ENCODE results near the gene HOXD3.

The HOXD3 gene

DNA sequence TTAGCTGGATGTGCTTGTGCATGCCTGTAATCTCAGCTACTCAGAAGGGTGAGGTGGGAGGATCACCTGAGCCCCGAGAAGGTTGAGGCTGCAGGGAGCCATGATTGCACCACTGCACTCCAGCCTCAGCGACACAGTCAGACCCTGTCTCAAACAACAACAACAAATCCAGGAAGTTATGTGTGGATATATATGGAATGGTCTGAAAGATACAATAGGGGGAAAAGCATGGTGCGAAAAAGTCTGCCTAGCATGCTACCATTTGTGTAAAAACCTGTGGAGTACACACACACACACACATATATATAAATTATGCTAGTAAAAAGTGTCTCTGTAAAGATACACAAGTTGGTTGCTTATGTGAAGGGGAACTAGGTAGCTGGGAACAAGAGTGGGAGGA lies 24.4 kb downstream of the HOXD3 start:
- DNase-seq = no peak

DNA sequence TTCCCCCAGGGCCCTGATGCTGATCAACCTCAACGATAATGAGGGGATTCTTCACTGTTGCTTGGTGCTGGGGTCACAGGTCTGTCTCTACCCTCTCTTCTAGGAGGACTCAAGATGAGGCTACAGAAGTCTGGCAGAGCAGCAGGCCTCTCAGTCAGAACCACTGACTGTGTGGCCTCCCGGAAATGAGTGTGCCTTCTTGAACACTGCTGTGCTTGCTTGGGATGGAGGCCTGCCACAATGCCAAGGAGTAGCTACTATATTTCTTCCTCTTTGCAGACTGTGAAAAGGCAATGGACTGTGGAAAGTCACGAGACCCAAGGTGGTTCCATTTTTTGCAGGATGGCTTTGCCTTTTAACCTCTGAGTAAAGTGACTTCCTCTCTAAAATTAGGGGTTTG lies 25.6 kb downstream of the HOXD3 start:
- DNase-seq = no peak

DNA sequence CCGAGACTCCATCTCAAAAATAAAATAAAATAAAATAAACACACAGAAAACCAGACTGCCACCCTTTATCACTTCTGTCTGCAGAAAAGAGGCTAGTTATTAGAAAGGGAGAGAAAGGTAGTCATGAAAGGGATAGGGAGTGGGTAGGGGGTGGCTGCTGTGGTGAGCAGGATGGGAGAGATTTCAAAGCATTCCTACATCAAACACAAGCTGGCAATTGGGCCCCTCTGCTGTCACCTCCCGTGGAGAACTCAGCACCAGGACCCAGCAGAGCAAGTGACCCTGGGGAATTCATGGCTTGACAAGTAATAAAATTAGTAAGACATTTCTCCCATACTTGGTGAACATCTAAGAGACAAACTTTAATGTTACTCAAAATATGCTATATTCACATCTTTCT lies 27.6 kb downstream of the HOXD3 start:
- no peak for DNase-seq

DNA sequence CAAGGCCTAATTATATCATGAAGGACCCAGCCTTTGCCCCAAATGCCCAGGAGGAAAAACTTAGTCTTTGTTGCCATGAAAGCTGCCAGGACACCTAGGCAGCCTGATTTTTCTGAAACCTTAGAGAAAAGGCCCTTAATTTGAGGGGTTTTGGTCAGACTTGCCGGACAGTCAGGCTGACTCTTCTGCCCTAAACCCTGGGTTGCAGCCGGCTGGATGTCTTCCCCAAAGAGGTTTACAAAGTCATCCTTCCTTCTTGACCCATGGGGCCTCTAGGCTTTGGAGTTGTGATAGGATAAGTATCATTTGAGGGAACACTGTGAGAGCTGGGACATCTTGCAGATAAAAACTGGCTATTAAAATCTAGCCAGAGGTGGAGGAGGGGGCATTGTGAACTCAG lies 28.9 kb downstream of the HOXD3 start:
- DNase-seq = no peak

DNA sequence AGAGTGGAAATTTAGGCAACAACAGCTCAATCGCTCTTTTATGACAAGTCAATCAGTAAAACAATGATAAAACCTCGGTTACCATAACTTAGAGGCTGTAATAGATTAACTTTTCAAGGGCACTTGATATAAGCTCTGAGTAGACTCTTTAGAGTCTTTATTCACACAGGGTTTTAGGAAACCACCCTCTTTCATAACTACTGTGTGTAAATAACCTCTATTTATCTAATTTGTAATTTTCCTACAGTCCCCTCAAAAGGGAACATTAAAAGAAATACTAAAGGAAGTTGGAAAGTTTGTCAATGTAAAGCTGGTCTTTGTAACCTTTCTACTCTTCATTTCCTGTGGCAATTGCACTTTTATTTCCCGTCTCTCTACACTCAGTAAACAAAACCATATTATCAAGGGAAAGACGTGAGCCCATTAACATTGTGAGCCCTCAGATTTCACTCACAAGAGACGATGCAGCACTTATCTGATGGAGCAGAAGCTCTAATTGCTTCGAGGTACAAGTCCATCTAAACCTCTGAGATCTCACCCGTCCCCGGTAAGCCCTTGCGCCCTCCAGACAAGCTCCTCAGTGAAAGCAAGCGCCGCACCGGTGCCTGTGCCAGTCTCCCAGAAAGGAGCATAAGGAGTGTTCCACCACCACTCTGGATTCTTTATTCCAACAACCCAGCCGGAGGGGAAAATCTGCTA lies 30.2 kb downstream of the HOXD3 start:
- DNase-seq = peak; percentile 56

DNA sequence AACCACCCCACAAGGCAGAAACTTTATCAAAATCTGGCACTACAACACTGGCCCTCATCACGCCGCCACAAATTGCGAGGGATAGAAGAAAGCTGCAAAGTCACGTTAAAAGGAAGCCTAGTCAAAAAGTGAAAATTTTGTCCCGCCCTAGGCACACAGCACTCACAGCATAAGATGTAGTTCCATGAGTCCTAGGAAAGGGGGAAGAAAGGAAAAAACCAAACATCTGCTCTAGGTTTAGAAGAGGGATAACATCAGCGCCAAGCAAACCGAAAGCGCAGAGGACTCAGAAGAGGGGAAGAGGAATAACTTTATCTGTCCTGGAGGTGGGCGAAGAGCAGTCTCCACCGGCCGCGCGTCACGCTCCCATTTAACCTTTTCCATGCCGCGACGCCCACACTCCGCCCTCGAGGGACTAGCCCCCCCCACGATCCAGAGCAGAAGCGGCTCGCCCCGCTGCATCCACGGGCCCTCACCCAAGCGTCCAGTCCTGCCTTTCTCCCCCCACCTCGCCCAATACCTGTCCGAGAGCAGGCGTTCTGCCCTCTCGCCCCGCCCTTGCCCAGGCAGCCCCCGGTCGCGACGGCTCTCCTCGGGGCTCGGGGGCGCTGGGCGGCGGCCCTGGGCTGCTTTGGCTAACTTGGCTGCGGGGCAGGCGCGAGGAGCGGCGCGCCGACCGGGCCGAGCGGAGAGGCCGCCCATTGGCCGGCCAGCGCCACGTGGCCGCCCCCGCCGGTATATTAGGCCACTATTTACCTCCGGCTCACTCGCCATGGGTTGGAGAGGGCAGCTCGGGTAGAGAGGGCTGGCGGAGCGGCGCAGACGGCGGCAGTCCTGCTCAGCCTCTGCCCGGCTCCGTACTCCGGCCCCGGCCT lies 31.0 kb downstream of the HOXD3 start, which contains the start of gene HOXD1:
Gene HOXD1 (plus strand): TSS at position 770 of the 875 bp plus-strand sequence. CDS start 134 bp downstream, outside the sequence.
- peak; percentile 75 for DNase-seq

DNA sequence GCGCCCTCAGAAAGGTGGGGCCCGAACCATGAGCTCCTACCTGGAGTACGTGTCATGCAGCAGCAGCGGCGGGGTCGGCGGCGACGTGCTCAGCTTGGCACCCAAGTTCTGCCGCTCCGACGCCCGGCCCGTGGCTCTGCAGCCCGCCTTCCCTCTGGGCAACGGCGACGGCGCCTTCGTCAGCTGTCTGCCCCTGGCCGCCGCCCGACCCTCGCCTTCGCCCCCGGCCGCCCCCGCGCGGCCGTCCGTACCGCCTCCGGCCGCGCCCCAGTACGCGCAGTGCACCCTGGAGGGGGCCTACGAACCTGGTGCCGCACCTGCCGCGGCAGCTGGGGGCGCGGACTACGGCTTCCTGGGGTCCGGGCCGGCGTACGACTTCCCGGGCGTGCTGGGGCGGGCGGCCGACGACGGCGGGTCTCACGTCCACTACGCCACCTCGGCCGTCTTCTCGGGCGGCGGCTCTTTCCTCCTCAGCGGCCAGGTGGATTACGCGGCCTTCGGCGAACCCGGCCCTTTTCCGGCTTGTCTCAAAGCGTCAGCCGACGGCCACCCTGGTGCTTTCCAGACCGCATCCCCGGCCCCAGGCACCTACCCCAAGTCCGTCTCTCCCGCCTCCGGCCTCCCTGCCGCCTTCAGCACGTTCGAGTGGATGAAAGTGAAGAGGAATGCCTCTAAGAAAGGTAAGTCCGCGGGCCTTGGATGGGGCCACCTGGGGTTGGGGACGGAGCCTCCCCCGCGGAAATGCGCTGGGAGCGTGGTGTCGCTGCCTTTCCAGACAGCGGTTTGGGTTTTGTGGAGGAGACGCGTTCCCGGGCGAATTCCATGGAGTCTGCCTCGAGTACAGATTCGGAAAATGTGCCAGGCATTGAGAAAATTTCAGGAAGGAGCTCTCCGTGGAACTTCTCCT lies 31.9 kb downstream of the HOXD3 start:
- peak; percentile 66 for DNase-seq

DNA sequence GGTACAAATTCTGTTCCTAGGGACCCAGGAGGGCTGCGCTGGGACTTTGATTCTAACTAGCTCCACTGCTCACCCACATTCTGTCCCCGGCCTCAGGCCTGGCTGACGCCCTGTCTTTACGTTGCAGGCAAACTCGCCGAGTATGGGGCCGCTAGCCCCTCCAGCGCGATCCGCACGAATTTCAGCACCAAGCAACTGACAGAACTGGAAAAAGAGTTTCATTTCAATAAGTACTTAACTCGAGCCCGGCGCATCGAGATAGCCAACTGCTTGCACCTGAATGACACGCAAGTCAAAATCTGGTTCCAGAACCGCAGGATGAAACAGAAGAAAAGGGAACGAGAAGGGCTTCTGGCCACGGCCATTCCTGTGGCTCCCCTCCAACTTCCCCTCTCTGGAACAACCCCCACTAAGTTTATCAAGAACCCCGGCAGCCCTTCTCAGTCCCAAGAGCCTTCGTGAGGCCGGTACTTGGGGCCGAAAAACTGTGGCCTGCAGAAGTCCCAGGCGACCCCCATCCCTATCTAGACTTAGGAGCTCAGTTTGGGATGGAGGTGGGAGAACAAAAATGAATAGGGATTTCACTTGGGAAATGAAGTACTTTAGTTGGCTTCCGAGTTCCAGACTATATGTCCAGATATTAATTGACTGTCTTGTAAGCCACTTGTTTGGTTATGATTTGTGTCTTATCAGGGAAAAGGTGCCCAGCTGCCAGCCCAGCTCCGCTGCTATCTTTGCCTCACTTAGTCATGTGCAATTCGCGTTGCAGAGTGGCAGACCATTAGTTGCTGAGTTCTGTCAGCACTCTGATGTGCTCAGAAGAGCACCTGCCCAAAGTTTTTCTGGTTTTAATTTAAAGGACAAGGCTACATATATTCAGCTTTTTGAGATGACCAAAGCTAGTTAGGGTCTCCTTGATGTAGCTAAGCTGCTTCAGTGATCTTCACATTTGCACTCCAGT lies 32.9 kb downstream of the HOXD3 start:
- DNase-seq = peak; percentile 66

DNA sequence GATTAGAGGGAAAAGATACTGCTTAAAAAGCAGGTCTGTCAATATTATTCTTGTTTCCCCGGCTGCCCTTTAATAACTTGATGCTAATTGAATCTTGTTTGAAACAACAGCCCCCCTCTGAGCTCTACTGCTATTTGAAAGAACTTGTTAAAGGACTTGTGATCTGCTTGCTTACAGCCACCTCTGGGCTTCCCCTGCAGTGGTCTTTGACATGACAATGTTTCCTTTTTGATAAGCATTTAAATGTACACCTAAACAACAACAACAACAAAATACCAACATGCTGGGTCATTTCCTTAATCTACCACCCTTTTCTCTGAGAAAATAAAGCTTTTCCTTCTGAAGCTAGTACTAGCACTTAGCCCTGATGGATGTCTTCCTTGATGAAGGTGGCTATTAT lies 35.2 kb downstream of the HOXD3 start:
- DNase-seq = no peak

DNA sequence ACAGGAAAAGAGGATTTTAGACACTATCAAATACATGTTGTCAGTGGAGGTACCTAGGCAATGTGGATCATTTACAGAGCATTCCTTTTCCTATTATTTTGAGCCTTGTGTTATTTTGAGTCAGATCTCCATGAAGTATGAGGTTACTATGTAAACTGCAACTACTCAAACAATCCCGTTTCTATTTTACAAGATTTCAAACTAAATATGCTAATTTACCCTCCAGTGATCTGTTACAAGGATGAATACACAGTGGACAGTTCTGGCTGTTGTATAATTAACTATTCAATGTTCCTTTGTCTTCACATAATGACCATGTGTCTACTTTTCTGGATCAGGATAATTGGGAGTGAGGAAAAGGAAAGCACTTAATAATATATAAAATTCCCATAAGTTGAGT lies 35.9 kb downstream of the HOXD3 start:
- DNase-seq = peak; percentile 62

DNA sequence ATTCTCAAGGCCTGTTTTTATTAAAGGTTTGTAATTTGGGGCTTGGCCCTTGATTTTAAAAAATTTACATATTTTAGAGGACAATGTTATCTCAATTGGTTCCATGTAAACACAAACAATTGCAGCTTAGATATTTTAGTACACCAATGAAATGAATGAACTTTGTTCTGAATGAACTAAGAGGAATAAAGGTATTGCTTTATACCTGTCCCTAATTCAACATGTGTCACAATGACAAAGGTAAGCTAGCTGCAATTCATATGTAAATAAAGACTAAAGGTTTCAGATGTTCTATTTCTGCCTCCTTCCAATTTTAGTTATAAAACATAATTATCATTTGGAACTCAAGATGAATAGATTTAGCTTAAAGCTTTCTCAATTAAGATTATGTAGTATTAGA lies 42.8 kb downstream of the HOXD3 start:
- DNase-seq = no peak

DNA sequence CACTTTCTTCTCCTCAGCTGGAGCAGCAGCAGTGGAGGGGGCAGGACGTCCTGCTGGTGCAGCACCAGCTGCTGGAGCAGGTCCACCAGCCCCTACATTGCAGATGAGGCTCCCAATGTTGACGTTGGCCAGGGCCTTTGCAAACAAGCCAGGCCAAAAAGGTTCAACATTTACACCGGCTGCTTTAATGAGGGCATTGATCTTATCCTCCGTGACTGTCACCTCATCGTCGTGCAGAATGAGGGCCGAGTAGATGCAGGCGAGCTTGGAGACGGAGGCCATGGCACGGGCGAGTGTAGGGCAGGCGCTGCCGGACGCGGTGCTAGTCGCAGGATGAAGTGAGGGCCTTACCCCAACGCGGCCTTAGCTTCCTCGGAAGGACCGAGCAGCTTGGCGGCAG lies 43.9 kb downstream of the HOXD3 start:
- no peak for DNase-seq

DNA sequence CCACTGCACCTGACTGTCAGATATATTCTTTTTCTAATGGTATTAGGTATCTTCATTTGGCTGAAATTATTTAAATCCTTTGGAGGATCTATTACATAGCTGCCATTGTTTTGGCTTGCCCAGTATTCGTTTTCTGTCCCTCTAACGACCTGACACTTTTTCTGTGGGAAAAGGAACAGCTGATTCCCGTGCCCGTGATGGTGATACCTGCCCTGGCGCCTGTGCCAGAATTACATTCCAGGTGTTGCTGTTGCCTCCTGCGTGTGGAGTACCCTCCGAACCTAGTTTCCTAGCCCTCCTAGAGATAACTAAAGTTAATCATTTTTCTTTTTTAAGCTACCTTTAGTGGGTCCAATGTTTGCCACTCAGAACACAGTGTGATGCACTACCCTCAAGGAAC lies 45.4 kb downstream of the HOXD3 start:
- peak; percentile 2 for DNase-seq

DNA sequence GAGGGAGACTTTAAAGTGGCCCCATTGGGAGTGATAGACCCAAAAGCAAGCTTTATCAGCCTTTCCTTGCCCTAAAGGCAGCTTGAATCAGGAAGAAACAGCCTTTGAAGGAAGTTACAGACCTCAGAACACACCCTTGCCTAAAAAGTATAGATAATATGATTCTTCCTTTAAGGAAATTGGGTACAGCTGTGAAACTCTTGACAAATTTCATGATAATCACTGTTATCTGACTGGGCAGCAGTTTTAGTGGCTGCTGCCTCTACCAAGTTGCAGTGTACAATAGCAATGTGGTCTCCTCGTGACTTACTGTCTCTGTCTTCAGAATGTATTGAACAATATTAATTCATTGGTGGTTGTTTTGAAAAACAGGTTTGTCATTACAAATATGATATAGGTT lies 48.0 kb downstream of the HOXD3 start:
- no peak for DNase-seq

DNA sequence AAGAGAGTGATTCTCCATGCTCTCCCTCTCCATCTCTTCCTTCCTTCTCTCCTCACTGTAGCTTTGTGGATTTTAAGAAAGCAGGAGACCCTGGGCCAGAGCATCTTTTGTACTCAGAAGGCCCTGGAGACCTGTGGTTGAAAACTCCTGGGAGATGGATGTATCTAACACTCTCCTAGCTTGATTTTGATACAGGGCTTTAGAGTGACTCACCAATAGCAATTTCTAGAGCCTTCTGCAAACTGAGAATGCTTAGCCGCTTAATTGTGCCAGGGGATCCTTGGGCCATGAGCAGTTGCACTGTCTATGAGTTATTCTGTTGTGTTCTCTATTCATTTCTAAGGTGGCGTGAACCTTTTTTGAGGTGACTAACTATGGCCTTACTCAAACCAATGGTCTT lies 49.0 kb downstream of the HOXD3 start:
- no peak for DNase-seq

DNA sequence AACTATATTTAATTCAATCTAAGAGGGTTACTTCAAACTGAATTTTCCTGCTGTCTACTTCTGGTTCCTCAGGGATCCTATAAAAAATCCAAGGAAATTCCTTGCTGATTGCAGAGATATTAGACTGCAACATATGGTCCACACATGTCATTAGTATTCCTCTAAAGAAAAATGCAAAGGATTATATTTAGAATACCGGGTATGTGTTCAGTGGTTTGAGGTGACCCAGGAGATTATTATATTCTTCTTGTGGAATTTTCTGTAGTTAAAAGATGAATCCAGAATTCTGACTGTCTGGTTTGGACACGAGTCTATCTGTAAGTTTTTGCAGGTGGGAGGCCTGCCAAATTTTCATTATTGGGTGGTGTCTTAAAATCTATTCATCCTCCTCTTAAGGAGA lies 49.6 kb downstream of the HOXD3 start:
- DNase-seq = no peak

DNA sequence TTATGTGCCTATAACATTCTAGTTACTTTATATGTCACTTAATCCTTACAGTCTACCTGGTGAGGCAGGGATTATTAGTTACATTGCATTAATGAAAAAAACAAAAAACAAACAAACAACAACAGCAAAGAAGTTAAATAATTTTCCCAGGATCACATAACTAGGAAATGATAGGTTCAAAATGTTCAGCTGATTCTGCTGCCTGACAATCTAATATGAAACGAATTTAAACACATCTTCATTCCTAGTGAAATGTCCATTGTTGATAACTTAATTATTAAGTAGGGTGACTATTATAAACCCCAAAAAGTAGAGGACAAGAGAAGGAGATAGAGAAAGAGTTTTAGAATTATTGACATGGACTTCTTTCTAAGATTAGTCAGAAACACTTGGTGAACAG lies 54.0 kb downstream of the HOXD3 start:
- no peak for DNase-seq

DNA sequence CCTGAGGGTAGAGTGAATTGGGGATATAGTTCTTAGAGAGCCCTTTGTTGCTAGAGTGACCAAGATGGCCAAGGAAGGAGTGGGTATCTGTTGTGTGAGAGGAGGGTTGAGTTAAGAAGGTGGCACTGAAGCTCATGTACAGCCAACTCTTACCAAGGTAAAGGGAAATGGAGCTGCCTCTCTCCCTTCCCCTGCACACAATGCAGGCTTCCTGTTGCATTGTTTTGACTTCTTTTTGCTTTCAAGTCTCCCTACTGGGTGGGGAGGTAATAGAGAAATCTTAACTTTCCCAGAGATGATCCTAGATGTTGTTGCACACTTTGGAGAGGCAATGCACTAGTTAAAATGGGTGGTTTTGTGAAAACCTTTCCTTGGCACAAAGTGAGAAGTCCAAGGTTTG lies 55.2 kb downstream of the HOXD3 start:
- DNase-seq = no peak

DNA sequence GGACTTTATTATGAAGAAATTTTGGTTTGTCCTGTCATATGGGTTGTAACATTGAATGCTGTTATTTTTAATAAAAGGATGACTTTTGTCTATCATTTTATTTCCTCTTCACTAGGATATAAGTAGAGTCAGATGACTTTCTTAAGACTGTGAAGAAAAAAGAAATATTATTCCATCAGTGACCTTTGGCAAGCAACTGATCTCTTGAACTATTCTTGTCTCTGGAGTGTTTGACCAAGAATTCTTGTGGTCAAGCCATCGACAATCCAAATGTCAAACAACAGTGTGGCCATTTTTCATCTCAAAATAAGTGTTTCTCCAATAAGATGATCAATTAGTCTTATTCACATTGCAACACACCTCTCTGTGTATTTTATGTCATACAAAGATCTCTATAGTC lies 56.3 kb downstream of the HOXD3 start:
- no peak for DNase-seq

Measured in NCI-H526 treated with DMSO at 0.1 percent for 48 hours (cell line).